K562 (cell line): ENCODE measurements around the gene STYX. TPM values are rescaled to one million over a fixed set of nuclear protein-coding genes. Genes with fewer than 3 reads are reported as not detected.

Experiments
- ATAC-seq: fragments of 200-7000 bp; cut with Tn5 transposase; 3 replicates; pipeline ENCODE4 v1.9.1; 2020; ENCODE audit warnings: moderate library complexity
- BruUV-seq: library from RNA; stranded (reverse); fragments of 400-500 nt; replicated peaks from 2 replicates; lab custom pipeline; 2021; lab: Mats Ljungman, UMichigan
- CTCF ChIA-PET: fragments of 300-600 bp; formaldehyde crosslinking; extraction: SDS; loops from one replicate; lab custom pipeline; 2021; ENCODE audit warnings: low intra/inter-chr PET ratio; lab: Yijun Ruan, JAX
- POLR2A ChIA-PET: fragments of 300-600, 350-650 bp; sonication (Branson Sonifier 250); formaldehyde crosslinking; extraction: SDS; loops from one replicate; lab custom pipeline; 2021; ENCODE audit warnings: antibody characterized with exemption, inconsistent platforms; lab: Yijun Ruan, JAX
- DNase-seq, 4 experiments: peaks; one replicate each; pipeline versions ENCODE4 v3.0.0 to v3.0.0-alpha.2; 2011 to 2018; ENCODE audit warnings: low spot score in 3 of 4, mixed read lengths in 3 of 4; ENCODE audit errors: extremely low read depth in 1 of 4
- FAIRE-seq: peaks from 2 replicates; lab custom pipeline; 2011; peaks lifted over from hg19 to GRCh38; lab: Jason Lieb, UNC
- H2AFZ ChIP-seq: 2 replicates; pipeline ENCODE4 v1.6.0; 2011; ENCODE audit warnings: low read depth, low read length, control low read depth, inconsistent platforms
- H3K27ac ChIP-seq: fragments of 200-600 bp; 3 replicates; pipeline ENCODE4 v1.8.0; 2011; ENCODE audit warnings: low read depth, mild to moderate bottlenecking, control low read depth, inconsistent platforms, low read length, moderate library complexity, mixed read lengths; ENCODE audit errors: extremely low read depth
- H3K27me3 ChIP-seq, 2 experiments: fragments of 300-600 bp in 1 of 2; 2 replicates in 1 of 2; 3 replicates in 1 of 2; pipeline versions ENCODE4 v1.6.0 to v1.8.0; 2011; ENCODE audit warnings: inconsistent platforms in 2 of 2, low read length in 2 of 2, mild to moderate bottlenecking in 1 of 2, mixed read lengths in 1 of 2, moderate library complexity in 1 of 2; ENCODE audit not compliant: control insufficient read depth in 2 of 2, insufficient read depth in 2 of 2
- H3K36me3 ChIP-seq: fragments of 300-600 bp; 3 replicates; pipeline ENCODE4 v1.8.0; 2011; ENCODE audit warnings: mild to moderate bottlenecking, low read length, inconsistent platforms; ENCODE audit not compliant: control insufficient read depth, insufficient read depth
- H3K4me1 ChIP-seq, 2 experiments: fragments of 200-600 bp in 1 of 2; replicated peaks in 1 of 2; 2 replicates in 1 of 2; 3 replicates in 1 of 2; pipeline versions ENCODE4 v1.5.1 to v1.8.0; 2011; ENCODE audit warnings: inconsistent platforms in 2 of 2, low read length in 2 of 2, mild to moderate bottlenecking in 1 of 2, mixed read lengths in 1 of 2, moderate library complexity in 1 of 2; ENCODE audit not compliant: control insufficient read depth in 2 of 2, insufficient read depth in 2 of 2
- H3K4me2 ChIP-seq: 2 replicates; pipeline ENCODE4 v1.6.1; 2011; ENCODE audit warnings: low read length, control low read depth, inconsistent platforms, mixed read lengths; ENCODE audit not compliant: insufficient read depth
- H3K4me3 ChIP-seq: fragments of 200-600 bp; sonication (generic), shearing (Covaris generic); 2 replicates; pipeline ENCODE4 v1.5.1; 2016; ENCODE audit warnings: control low read depth, inconsistent platforms
- H3K79me2 ChIP-seq: fragments of 200-600 bp; 3 replicates; pipeline ENCODE4 v1.8.0; 2011; ENCODE audit warnings: low read length, inconsistent platforms; ENCODE audit not compliant: control insufficient read depth, insufficient read depth
- H3K9ac ChIP-seq, 2 experiments: 2 replicates each; pipeline versions ENCODE4 v1.6.0 to v1.6.1; 2011; ENCODE audit warnings: low read depth in 2 of 2, low read length in 2 of 2, control low read depth in 1 of 2, inconsistent platforms in 1 of 2, mild to moderate bottlenecking in 1 of 2, mixed read lengths in 1 of 2; ENCODE audit not compliant: insufficient read depth in 1 of 2
- H3K9me1 ChIP-seq: one replicate; pipeline ENCODE4 v1.6.0; 2011; ENCODE audit warnings: inconsistent platforms, mild to moderate bottlenecking, low read length, moderate library complexity; ENCODE audit not compliant: control insufficient read depth, insufficient read depth
- H3K9me3 ChIP-seq: replicated peaks from 2 replicates; pipeline ENCODE4 v1.5.1; 2011; ENCODE audit warnings: low read depth, low read length, inconsistent platforms; ENCODE audit not compliant: control insufficient read depth, insufficient read depth
- H4K20me1 ChIP-seq: replicated peaks from 2 replicates; pipeline ENCODE4 v1.6.1; 2011; ENCODE audit warnings: low read length, inconsistent platforms, mixed read lengths; ENCODE audit not compliant: control insufficient read depth, insufficient read depth
- HSF4 ChIP-seq: fragments of 250-450 bp; sonication (Bioruptor Pico); IDR thresholded peaks from 2 replicates; pipeline ENCODE4 v2.1.2; 2022; ENCODE audit warnings: mild to moderate bottlenecking, moderate library complexity, borderline replicate concordance
- JUN ChIP-seq, 2 experiments: sonication (generic) in 1 of 2; formaldehyde crosslinking in 1 of 2; IDR thresholded peaks; 2 replicates each; pipeline versions ENCODE4 v1.6.1 to v1.8.0; 2012 to 2022; ENCODE audit warnings: borderline replicate concordance in 2 of 2, mild to moderate bottlenecking in 2 of 2, improper control_type of control experiment in 1 of 2, low read depth in 1 of 2, low read length in 1 of 2, missing genetic modification reagents in 1 of 2
- ZKSCAN3 ChIP-seq: fragments of 250-450 bp; sonication (Bioruptor Pico); IDR thresholded peaks from 2 replicates; pipeline ENCODE4 v1.4.0; 2020
- WGBS: fragments of 100-300 bp; shearing (Covaris generic); methylation state at CpG from one replicate; pipeline ENCODE4 v1.1.6; 2016; ENCODE audit warnings: low coverage, mixed read lengths; ENCODE audit not compliant: insufficient coverage; ENCODE audit errors: missing lambda C conversion rate; 5-methylcytosine and 5-hydroxymethylcytosine counted together
- in situ Hi-C: fragments of 300-500 bp; cut with MboI; formaldehyde crosslinking; loops from 4 replicates; pipeline ENCODE4 v1.15.0; 2018; ENCODE audit warnings: inconsistent platforms, mixed read lengths
- intact Hi-C: fragments of 100-400 bp; cut with micrococcal nuclease; formaldehyde crosslinking; loops from 2 replicates; pipeline ENCODE4 v1.14.2; 2022
- polyA plus RNA-seq, 8 experiments: library from polyadenylated mRNA; depleted of rRNA in 4 of 8; stranded (reverse) in 5 of 8; unstranded in 3 of 8; fragments of >200 nt; fragmentation: Nextera tagmentation in 2 of 8; fragmentation: Illumina TruSeq in 1 of 8; extraction: Ambion mirVana in 2 of 8; extraction: Trizol in 1 of 8; gene quantifications; 2 replicates each; pipeline versions ENCODE4 v1.2.1 to v1.2.3, GENCODE V29; 2011 to 2014; ENCODE audit warnings: inconsistent platforms in 1 of 8, missing spikeins in 1 of 8
- total RNA-seq, 7 experiments: library from RNA; depleted of rRNA in 6 of 7; stranded (reverse); fragments of >200 nt in 6 of 7; fragmentation: Illumina TruSeq in 2 of 7; extraction: Trizol in 2 of 7; gene quantifications; 2 replicates each; pipeline versions ENCODE4 v1.2.1 to v1.2.3, GENCODE V29; 2011 to 2021; ENCODE audit warnings: low replicate concordance in 1 of 7
- TF ChIP-seq, protein P1 (sequence below): fragments of 450-650 bp; IDR thresholded peaks from 2 replicates; pipeline ENCODE4 v1.6.1; 2017; ENCODE audit warnings: antibody characterized with exemption
- TF ChIP-seq, protein P2 (sequence below): fragments of 250-450 bp; sonication (Bioruptor Pico); IDR thresholded peaks from 2 replicates; pipeline ENCODE4 v1.5.0; 2020; ENCODE audit warnings: mild to moderate bottlenecking, borderline replicate concordance
- TF ChIP-seq, protein P3 (sequence below): fragments of 250-450 bp; sonication (Bioruptor Pico); IDR thresholded peaks from 2 replicates; pipeline ENCODE4 v1.8.0; 2021; ENCODE audit warnings: moderate library complexity, mild to moderate bottlenecking, inconsistent platforms

Gene STYX
- total and polyA plus RNA-seq, 9 of the 15 experiments (the other 6 are each of a cell fraction or from before 2014, with no cell fraction given): 5.0 to 15.4 (median 10.6) TPM

DNA sequence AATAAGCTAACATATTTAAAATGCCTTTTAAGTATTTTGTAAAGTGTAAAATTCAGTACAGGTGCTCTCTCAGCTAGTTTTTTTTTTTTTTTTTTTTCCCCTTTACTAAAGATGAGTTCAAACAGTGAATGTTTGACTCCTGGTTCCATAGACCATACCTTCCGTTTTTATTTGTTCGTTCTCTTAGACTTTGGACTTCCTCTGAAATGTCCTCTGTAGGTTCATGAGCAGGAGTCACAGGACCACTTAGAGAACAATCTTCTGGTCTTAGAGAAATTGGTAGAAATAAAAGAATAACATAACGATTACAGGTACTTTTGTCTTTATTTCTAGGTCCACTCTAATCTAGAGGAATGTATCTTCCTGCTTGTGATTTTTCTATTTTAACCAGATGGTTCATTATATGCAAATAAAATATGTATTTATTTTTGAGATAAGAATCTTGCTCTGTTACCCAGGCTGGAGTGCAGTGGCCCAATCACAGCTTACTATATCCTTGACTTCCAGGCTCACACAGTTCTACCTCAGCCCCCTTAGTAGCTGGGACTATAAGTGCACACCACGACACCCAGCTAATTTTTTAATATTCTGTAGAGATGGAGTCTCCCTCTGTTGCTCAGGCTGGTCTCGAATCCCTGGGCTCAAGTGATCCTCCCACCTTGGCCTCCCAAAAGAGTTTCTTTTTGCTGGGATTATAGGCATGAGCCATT, 25.8 kb downstream of the STYX start:
- TF ChIP-seq HSF4 (CRISPR knock-in tag) (no peak), ZKSCAN3 (CRISPR knock-in tag) (no peak), JUN (IDR thresholded peaks at IDR 0.05; ENCODE audit: borderline replicate concordance, low read depth, low read length) (no peak), JUN (CRISPR knock-in tag; IDR thresholded peaks at IDR 0.05; ENCODE audit: borderline replicate concordance) (no peak)
- TF ChIP-seq, protein P1, sequence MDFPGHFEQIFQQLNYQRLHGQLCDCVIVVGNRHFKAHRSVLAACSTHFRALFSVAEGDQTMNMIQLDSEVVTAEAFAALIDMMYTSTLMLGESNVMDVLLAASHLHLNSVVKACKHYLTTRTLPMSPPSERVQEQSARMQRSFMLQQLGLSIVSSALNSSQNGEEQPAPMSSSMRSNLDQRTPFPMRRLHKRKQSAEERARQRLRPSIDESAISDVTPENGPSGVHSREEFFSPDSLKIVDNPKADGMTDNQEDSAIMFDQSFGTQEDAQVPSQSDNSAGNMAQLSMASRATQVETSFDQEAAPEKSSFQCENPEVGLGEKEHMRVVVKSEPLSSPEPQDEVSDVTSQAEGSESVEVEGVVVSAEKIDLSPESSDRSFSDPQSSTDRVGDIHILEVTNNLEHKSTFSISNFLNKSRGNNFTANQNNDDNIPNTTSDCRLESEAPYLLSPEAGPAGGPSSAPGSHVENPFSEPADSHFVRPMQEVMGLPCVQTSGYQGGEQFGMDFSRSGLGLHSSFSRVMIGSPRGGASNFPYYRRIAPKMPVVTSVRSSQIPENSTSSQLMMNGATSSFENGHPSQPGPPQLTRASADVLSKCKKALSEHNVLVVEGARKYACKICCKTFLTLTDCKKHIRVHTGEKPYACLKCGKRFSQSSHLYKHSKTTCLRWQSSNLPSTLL: no peak
- TF ChIP-seq, protein P2, sequence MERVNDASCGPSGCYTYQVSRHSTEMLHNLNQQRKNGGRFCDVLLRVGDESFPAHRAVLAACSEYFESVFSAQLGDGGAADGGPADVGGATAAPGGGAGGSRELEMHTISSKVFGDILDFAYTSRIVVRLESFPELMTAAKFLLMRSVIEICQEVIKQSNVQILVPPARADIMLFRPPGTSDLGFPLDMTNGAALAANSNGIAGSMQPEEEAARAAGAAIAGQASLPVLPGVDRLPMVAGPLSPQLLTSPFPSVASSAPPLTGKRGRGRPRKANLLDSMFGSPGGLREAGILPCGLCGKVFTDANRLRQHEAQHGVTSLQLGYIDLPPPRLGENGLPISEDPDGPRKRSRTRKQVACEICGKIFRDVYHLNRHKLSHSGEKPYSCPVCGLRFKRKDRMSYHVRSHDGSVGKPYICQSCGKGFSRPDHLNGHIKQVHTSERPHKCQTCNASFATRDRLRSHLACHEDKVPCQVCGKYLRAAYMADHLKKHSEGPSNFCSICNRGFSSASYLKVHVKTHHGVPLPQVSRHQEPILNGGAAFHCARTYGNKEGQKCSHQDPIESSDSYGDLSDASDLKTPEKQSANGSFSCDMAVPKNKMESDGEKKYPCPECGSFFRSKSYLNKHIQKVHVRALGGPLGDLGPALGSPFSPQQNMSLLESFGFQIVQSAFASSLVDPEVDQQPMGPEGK (CRISPR knock-in tag): no peak
- TF ChIP-seq, protein P3, sequence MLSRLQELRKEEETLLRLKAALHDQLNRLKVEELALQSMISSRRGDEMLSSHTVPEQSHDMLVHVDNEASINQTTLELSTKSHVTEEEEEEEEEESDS (CRISPR knock-in tag): no peak
- ChIA-PET POLR2A (no interaction called here), CTCF (no interaction called here)
- Histone ChIP-seq H3K9ac (no peak overlapping the region), H3K4me2 (no peak overlapping the region), H3K9me1 (no peaks in the 10 kb centered on the region), H3K27me3 (no peaks in the 10 kb centered on the region), H3K27ac (no peak overlapping the region), H3K36me3 (peaks cover 33% of the 10 kb centered on the region; the same call in 2 of the 3 replicates), H3K4me1 (no peaks in the 10 kb centered on the region), H3K4me3 (no peak overlapping the region), H3K79me2 (no peaks in the 10 kb centered on the region), H2AFZ (no peak overlapping the region), H4K20me1 (no peaks in the 10 kb centered on the region), H3K9me3 (no peaks in the 10 kb centered on the region)
- BruUV-seq: no TSS peak
- FAIRE-seq: no peak
- no peak for DNase-seq
- in situ Hi-C loops (no loop called here), intact Hi-C loops (no loop called here)
- ATAC-seq: no peak
- WGBS: 92% methylated on average over 5 of the region's 5 CpGs
